Measurements from ENCODE around the gene C1QTNF2.

C1QTNF2 gene, protein sequence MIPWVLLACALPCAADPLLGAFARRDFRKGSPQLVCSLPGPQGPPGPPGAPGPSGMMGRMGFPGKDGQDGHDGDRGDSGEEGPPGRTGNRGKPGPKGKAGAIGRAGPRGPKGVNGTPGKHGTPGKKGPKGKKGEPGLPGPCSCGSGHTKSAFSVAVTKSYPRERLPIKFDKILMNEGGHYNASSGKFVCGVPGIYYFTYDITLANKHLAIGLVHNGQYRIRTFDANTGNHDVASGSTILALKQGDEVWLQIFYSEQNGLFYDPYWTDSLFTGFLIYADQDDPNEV
- 0 to 0.06 (median 0) reads per million in 9 experiments for total RNA-seq

DNA sequence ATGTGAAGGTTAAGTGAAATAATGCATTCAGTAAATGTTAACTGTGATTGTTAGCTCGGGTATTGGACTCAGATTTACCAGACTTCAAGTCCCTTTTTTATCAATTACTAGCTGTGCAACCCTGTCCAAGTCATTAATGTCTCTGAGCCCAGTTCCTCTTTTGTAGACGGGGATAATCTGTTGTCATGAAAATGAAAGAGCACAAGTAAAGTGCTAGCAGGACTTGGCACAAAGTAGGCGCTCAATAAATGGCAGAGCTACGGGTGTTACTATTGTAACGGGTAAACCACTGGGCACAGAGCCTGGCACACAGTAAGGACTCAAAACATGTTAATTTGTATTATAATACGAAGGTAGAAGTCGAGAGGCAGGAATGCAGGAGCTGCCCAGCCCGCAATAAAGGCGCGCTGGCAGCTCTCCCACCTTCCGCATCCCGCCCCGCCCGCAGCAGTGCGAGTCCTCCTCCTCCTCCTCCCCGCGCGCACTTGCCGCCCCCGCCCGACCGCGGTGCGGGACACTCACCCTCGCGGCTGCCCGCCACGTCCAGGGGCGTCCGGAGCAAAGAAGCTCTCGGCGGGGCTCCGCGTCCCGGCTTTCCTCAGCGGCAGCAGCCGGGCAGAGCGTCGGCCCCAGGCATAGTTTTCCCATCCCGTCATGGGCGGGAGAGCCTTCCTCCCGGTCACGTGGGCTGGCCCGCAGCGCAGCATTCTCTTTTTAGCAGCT, at the start of gene C1QTNF2:
Gene C1QTNF2, minus strand, starts transcription at position 637 of the 723 bp plus-strand sequence. CDS start 15,615 bp downstream, outside the sequence.
- Mint-ChIP-seq H3K4me3 (peak within 1 kb of the TSS; percentile 16 to 45), H3K27ac (no peak within 1 kb of the TSS), H3K27me3 (peaks cover 78 to 98% of the 10 kb centered on the region in 2 donors), H3K9me3 (no peaks in the 10 kb centered on the region), H3K4me1 (ENCODE audit: low read depth in 2 of 2) (peaks cover 5 to 14% of the 10 kb centered on the region in 2 donors), H3K36me3 (ENCODE audit: insufficient read depth) (no peaks in the 10 kb centered on the region)
- no peak for DNase-seq
- peak; percentile 19 for ATAC-seq (replicated peaks)

DNA sequence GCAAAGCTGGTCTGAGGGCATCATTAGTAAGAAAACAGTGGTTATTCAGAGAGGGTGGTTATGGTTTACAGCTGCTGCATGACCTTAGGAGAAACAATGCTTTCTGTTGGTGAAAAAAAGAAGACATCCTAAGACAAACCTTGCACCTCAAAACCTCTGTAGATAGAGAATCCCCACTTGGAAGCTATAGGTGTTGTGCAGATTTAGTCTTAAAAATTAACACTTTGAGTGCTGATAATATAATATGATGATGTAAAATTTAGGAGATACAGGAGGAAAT, 49.8 kb upstream of the C1QTNF2 start:
- H3K36me3 Mint-ChIP-seq (ENCODE audit: insufficient read depth), result peaks cover 25% of the 10 kb centered on the region
- H3K4me3 Mint-ChIP-seq, result peak overlapping the region; percentile 93 to 98

DNA sequence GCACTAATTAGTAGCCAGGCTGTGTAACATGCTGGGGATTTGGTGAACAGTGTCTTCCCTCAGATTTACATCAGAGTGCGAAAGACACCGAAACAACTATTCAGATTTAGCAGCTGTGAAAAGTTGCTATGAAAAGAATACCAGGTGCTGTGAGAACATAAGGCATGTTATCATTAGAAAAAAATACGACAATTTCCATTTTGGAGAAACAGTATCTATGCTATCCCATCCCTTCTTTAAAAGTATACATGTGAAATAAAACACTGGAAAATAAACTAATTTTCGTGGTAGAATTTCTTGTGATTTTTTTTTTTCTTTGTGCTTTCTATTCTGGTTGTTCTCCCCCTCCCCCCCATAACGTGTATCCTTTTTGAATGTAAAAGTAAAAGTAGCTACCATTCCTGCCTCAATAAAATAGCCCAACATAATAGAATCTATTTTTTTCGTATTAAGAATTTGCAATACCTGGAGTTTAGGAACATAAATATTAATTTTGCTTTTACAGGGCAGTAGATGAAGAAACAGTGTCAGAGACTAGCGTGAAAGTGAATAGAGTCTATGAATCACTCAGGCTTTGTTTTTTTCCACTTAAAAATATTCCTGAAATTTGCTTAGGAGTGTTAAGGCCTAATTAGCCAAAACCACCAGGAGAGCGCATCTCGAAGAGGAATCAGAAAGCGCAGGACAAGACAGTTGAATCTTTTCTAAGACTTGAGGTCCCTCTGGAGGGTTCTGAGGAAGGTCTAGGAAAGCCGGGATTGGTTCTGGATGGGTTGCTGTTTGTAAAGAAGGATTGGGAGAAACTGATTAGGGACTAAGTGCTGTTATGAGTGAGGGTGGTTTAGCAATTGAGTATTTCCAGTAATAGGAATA, 49.3 kb upstream of the C1QTNF2 start:
- ATAC-seq (replicated peaks) (no peak), DNase-seq (no peak)
- peak overlapping the region; percentile 93 to 98 for H3K4me3 Mint-ChIP-seq
- H3K9me3 Mint-ChIP-seq, result no peaks in the 10 kb centered on the region
- peaks cover 30% of the 10 kb centered on the region for H3K36me3 Mint-ChIP-seq (ENCODE audit: insufficient read depth)
- no peaks in the 10 kb centered on the region for H3K27me3 Mint-ChIP-seq
- H3K27ac Mint-ChIP-seq, result peak overlapping the region; percentile 96 to 99
- H3K4me1 Mint-ChIP-seq (ENCODE audit: low read depth in 2 of 2), result peaks cover 55 to 87% of the 10 kb centered on the region in 2 donors

More for the DNA sequence above, 49.8 kb upstream of the C1QTNF2 start:
- Mint-ChIP-seq H3K27ac (no peak overlapping the region), H3K4me1 (ENCODE audit: low read depth in 2 of 2) (peaks cover 61 to 89% of the 10 kb centered on the region in 2 donors), H3K27me3 (no peaks in the 10 kb centered on the region), H3K9me3 (no peaks in the 10 kb centered on the region)
- no peak for ATAC-seq (replicated peaks)
- no peak for DNase-seq

DNA sequence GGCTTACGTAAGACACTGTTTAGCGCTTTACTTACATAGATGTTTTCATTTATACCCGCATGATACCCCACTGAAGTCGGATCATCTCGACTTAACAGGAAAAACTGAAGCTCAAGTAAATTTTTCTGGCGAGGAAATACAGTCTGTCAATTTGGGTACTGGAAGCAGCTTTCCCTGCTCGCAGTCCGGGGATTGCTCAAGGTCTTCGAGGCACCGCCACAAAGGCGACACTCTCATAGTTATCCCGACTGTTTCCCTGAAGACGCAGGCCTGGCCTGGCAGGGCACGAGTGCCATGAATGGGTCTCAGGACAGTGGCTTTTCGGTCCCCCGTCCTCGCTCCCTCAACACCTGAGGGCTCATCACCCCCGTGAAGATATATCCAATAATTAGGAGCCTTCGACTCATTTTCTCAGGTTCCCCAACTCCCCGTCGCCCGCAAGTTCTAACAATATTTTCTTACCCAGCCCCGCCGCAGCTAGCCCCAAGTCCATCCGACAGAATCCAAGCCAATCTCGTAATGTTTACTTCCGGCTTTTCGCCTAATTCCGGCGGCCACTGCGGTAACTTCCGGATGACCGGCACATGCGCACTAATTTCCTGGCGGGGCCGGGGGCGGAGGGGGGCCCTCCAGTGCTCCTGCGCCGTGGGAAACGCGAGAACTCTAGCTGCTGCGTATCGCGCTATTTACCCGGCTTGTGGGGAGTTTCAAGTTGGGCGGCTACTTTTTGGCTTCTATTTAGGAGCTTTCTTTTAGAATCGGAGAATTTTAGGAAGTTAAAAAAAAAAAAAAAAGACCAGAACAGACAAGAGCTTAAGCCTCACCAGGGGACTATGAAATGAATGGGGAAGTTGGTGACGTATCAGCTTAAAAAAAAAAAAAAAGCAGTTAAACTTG, 48.4 kb upstream of the C1QTNF2 start, which contains the start of gene SLU7:
Gene SLU7, minus strand, starts transcription at position 521 of the 897 bp plus-strand sequence. CDS start 3,787 bp downstream, outside the sequence.
- ATAC-seq (replicated peaks), result peak; percentile 73
- H3K4me1 Mint-ChIP-seq (ENCODE audit: low read depth in 2 of 2), result peaks cover 48 to 78% of the 10 kb centered on the region in 2 donors
- no peaks in the 10 kb centered on the region for H3K9me3 Mint-ChIP-seq

DNA sequence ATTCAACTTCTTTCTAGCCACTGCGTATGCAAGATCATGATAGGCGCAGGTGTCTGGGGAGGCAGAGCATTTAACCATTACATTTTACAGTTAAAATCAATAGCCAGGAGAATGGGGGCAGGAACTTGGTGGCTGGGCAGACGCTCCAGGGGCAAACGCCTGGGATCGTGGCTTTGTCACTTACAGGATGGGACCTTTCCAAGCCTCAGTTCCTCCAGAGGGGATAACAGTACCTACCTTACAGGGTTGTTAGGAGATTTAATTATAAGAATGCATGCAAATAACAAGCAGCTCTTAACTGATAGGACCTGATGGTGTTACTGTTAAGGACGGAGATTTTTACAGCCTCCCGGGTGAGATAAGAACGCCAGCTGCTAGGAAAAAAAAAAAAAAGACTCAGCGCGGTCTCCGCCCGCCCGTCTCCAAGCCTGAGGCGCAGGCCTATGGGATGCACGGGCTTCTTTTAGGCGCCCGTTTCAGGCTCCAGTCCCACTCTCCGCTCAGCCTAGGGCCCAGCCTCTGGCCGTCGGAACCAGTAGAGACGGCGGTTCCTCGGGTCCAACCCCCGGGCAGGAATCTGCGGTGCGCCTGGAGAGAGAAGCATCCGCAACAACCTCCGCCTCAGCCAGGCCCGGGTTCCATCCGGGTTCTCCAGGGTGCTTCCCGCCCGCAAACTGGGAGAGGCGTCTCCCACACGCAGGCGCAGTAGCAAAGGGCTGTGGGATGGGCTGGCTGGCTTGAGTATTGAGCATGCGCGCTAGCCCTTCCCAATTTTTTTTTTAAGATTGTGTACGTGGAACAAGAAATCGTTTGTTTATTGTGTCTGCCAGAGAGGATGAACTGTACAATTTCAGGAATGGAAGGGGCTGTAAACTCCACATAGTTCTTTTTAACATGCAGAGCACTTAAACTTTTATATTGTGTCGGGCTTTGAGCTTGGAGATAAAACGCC, 29.3 kb upstream of the C1QTNF2 start, which contains the start of gene FAM200C:
Gene FAM200C, minus strand, starts transcription at position 653 of the 952 bp plus-strand sequence. CDS start 4,564 bp downstream, outside the sequence.
- no peaks in the 10 kb centered on the region for H3K27me3 Mint-ChIP-seq
- peak within 1 kb of the TSS; percentile 91 to 94 for H3K27ac Mint-ChIP-seq
- DNase-seq (peak; percentile 29 to 40 (median 30)), ATAC-seq (replicated peaks) (peak; percentile 81)
- no peaks in the 10 kb centered on the region for H3K9me3 Mint-ChIP-seq
- peaks cover 7 to 21% of the 10 kb centered on the region in 2 donors for H3K4me1 Mint-ChIP-seq (ENCODE audit: low read depth in 2 of 2)
- H3K36me3 Mint-ChIP-seq (ENCODE audit: insufficient read depth), result peaks cover 41% of the 10 kb centered on the region
- peak within 1 kb of the TSS; percentile 89 to 94 for H3K4me3 Mint-ChIP-seq

More for the DNA sequence above, 48.4 kb upstream of the C1QTNF2 start, which contains the start of gene SLU7:
- H3K27me3 Mint-ChIP-seq, result no peaks in the 10 kb centered on the region
- DNase-seq, result peak; percentile 90 to 93 (median 90)
- peak within 1 kb of the TSS; percentile 93 to 98 for H3K4me3 Mint-ChIP-seq
- H3K36me3 Mint-ChIP-seq (ENCODE audit: insufficient read depth), result peaks cover 39% of the 10 kb centered on the region
- H3K27ac Mint-ChIP-seq, result peak within 1 kb of the TSS; percentile 96 to 99

DNA sequence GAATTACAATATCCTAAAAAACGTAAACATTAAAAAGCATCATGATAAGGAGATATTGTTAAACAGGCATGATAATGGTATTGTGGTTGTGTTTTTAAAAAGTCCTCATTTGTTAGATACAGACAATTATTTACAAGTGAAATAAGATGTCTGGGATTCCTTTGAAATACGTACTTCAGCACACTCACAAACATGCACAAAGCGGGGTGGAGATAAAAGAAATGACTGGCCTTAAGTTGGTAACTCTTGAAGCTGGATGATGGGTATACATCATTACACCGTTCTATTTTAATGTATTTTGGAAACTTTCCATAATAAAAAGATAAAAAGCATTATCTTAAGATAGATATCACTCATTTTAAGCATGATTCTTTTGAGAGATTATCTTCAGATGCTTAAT, 28.4 kb upstream of the C1QTNF2 start:
- DNase-seq (no peak), ATAC-seq (replicated peaks) (no peak)
- peaks cover 32% of the 10 kb centered on the region for H3K36me3 Mint-ChIP-seq (ENCODE audit: insufficient read depth)
- no peaks in the 10 kb centered on the region for H3K27me3 Mint-ChIP-seq
- H3K9me3 Mint-ChIP-seq, result no peaks in the 10 kb centered on the region
- H3K27ac Mint-ChIP-seq, result peak overlapping the region; percentile 91 to 94
- H3K4me3 Mint-ChIP-seq, result peak overlapping the region; percentile 89 to 94
- H3K4me1 Mint-ChIP-seq (ENCODE audit: low read depth in 2 of 2), result peaks cover 7 to 18% of the 10 kb centered on the region in 2 donors

DNA sequence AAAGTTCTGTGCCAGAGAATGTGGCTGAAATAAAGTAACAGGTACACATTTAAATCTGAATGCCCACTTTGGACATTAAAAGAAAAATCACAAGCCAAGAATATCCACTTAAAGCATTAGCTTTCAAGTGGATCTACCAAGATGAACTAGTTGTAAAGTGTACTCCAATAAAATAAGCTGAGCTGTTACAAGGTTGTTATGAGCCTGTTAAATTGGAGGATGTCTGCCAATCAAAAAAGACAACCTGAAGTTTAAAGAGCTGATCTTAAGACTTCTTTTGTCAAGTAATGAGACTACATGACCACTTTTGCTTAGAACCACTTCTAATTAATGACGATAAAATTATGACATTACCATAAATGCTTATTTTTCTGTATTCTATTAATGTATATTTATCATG, 27.1 kb upstream of the C1QTNF2 start:
- DNase-seq (no peak), ATAC-seq (replicated peaks) (no peak)
- peak overlapping the region in 1 of 2 donors; percentile 66 for H3K27ac Mint-ChIP-seq
- no peak overlapping the region for H3K4me3 Mint-ChIP-seq
- H3K27me3 Mint-ChIP-seq, result no peaks in the 10 kb centered on the region
- H3K36me3 Mint-ChIP-seq (ENCODE audit: insufficient read depth), result peaks cover 19% of the 10 kb centered on the region
- peaks cover 7 to 18% of the 10 kb centered on the region in 2 donors for H3K4me1 Mint-ChIP-seq (ENCODE audit: low read depth in 2 of 2)
- no peaks in the 10 kb centered on the region for H3K9me3 Mint-ChIP-seq

DNA sequence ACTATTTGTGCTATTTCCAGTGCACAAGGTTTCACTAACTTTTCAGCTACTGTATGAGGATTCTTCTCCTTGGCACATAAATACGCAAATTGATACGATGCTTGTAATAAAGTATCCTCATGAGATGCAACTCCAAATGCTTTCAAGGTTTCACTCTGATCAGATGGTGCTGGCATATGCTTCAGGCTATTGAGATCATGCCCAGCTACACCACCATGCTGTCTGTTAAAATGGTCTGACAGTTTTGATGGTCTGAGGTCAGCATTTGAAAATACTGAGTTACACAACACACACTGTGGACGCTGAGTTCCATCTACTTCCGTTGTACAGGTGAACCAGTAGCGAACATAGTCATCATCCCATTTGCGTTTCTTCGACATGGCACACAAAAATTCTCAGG, 24.7 kb upstream of the C1QTNF2 start:
- Mint-ChIP-seq H3K36me3 (ENCODE audit: insufficient read depth) (peaks cover 11% of the 10 kb centered on the region), H3K4me1 (ENCODE audit: low read depth in 2 of 2) (peaks cover 7 to 13% of the 10 kb centered on the region in 2 donors), H3K27me3 (no peaks in the 10 kb centered on the region), H3K4me3 (no peak overlapping the region), H3K27ac (no peak overlapping the region), H3K9me3 (no peaks in the 10 kb centered on the region)
- ATAC-seq (replicated peaks), result no peak
- DNase-seq, result no peak

DNA sequence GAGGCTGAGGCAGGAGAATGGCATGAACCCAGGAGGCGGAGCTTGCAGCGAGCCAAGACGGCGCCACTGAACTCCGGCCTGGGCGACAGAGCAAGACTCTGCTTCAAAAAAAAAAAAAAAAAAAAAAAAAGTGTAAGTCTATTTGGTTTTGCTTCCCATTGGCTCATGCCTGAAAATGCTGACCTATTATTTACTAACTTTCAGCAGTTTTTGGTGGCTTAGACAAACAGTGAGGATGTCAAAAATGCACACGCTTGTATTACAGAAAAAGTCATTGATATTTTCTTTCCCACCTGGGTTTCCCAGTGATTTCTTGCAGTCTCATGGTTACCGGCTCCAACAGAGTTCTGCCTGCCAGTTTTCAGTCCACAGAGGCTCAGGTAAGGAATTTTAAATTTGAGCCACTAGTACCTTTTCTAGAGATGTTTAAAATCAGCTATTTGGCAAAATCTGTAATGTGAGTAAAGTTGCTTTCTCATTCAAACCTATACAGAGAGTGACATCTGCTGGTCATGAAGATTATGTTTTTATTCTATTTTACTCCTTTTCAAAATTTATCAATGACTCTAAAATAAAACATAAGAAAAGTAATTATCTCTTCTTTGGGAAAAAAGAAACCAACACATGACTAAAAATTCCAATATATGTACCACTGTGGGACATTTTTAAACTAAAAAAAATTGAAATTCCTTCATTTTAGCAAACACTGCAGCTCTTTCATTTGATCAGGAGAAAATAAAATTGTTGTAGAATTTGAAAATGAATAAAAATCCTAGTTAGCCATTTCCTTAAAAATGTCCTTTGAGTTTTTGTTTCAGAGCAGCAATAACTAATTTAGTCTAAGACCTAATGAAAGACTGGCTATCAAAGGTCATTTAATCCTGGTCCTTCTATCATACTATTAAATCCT, 20.6 kb upstream of the C1QTNF2 start:
- Mint-ChIP-seq H3K27me3 (no peaks in the 10 kb centered on the region), H3K4me1 (ENCODE audit: low read depth in 2 of 2) (no peaks in the 10 kb centered on the region), H3K4me3 (no peak overlapping the region), H3K9me3 (peaks cover 0 to 12% of the 10 kb centered on the region in 2 donors), H3K27ac (no peak overlapping the region), H3K36me3 (ENCODE audit: insufficient read depth) (peaks cover 3% of the 10 kb centered on the region)
- ATAC-seq (replicated peaks) (no peak), DNase-seq (no peak)

DNA sequence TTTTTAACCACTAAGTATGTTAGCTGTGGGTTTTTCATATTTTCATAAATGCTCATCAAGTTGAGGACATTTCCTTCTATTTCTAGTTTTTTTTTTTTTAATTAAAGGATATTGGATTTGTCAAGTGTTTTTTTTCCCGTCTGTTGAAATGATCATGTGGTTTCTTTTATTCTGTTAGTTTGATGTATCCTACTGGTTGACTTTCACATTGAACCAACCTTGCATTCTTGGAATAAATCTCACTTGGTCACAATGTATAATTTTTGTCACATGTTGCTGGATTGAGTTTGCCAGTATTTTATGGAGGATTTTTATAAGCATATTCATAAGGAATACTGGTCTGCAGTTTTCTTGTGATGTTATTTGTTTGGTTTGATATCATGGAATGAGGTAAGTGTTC, 17.0 kb upstream of the C1QTNF2 start:
- DNase-seq, result no peak
- Mint-ChIP-seq H3K27ac (no peak overlapping the region), H3K9me3 (peaks cover 0 to 12% of the 10 kb centered on the region in 2 donors), H3K4me1 (ENCODE audit: low read depth in 2 of 2) (no peaks in the 10 kb centered on the region), H3K4me3 (no peak overlapping the region), H3K36me3 (ENCODE audit: insufficient read depth) (peaks cover 3% of the 10 kb centered on the region), H3K27me3 (no peaks in the 10 kb centered on the region)
- ATAC-seq (replicated peaks), result no peak

DNA sequence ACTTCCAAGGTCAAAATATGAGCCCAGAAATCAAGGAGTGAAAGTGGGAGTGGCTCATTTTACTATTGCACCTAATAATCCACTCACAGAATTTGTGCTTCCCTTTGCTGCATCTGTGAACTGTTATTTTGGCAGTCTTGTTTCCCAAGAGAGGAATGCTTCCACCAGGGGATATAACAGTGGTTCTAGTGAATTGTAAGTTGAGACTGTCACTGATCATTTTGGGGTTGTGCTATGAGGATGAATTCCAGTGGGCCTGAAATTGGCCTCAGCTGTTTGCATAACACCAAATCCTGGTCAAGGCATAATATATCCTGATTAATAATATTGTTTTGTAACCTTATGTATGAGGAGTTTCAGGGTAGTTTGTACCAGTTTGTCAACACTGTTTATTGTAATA, 15.1 kb upstream of the C1QTNF2 start:
- Mint-ChIP-seq H3K27me3 (no peaks in the 10 kb centered on the region), H3K36me3 (ENCODE audit: insufficient read depth) (no peaks in the 10 kb centered on the region), H3K4me1 (ENCODE audit: low read depth in 2 of 2) (no peaks in the 10 kb centered on the region), H3K9me3 (peaks cover 0 to 12% of the 10 kb centered on the region in 2 donors), H3K27ac (no peak overlapping the region), H3K4me3 (no peak overlapping the region)
- DNase-seq (no peak), ATAC-seq (replicated peaks) (no peak)

Measured in effector memory CD8-positive, alpha-beta T cell (primary cell).